Psoas muscle (tissue), 8 donors: ENCODE data around the gene ADRM1. TPM values are rescaled to one million over a fixed set of nuclear protein-coding genes. Genes with fewer than 3 reads are reported as not detected.

ENCODE experiments used
- ATAC-seq, 4 donors: fragments of 200-7000 bp; cut with Tn5 transposase; one replicate each; pipeline ENCODE4 v1.9.1; 2020; ENCODE audit warnings: moderate library complexity in 3 of 4, mild to moderate bottlenecking in 2 of 4
- DNase-seq, 2 donors: peaks; one replicate each; pipeline ENCODE4 v3.0.0-alpha.2; 2020
- H3K27ac ChIP-seq: fragments of 200-600 bp; one replicate; pipeline ENCODE4 v1.8.0; 2022
- H3K27me3 ChIP-seq, 3 donors: fragments of 200-600 bp in 1 of 3; one replicate each; pipeline versions ENCODE4 v1.6.1 to v1.8.0; 2013 to 2022; ENCODE audit warnings: low read length in 2 of 3, mild to moderate bottlenecking in 2 of 3, moderate library complexity in 1 of 3; ENCODE audit not compliant: insufficient read depth in 3 of 3
- H3K36me3 ChIP-seq, 2 donors: fragments of 200-600 bp in 1 of 2; one replicate each; pipeline versions ENCODE4 v1.6.1 to v1.8.0; 2013 to 2022; ENCODE audit warnings: low read depth in 1 of 2, mild to moderate bottlenecking in 1 of 2, moderate library complexity in 1 of 2; ENCODE audit not compliant: insufficient read depth in 1 of 2
- H3K4me1 ChIP-seq: fragments of 200-600 bp; one replicate; pipeline ENCODE4 v1.8.0; 2022
- H3K4me3 ChIP-seq: fragments of 200-600 bp; one replicate; pipeline ENCODE4 v1.8.0; 2022; ENCODE audit warnings: mild to moderate bottlenecking
- H3K9me3 ChIP-seq: fragments of 200-600 bp; one replicate; pipeline ENCODE4 v1.8.0; 2022
- CTCF ChIP-seq: fragments of 200-600 bp; IDR thresholded peaks from one replicate; pipeline ENCODE4 v1.8.0; 2022; ENCODE audit warnings: antibody characterized with exemption
- WGBS, 3 donors: extraction: QIAGEN DNeasy Blood & Tissue Kit; methylation state at CpG; one replicate each; pipeline versions ENCODE4 v1.1.6 to v1.1.7; 2013; 5-methylcytosine and 5-hydroxymethylcytosine counted together
- intact Hi-C, 2 donors: fragments of 100-400 bp; cut with DNase I; formaldehyde crosslinking; loops; one replicate each; pipeline versions ENCODE4 v1.11.0 to v1.14.2; 2022
- polyA plus RNA-seq, 3 donors: library from polyadenylated mRNA; stranded (reverse); fragments of 200-250 nt; gene quantifications; one replicate each; pipeline ENCODE4 v1.2.3, GENCODE V29; 2013
- total RNA-seq, 4 donors: library from RNA; stranded (reverse); fragmentation: NEBNext Ultra II Directional in 2 of 4; extraction: Animal tissue kit (Norgen Biotek cat#: 25700) in 2 of 4; gene quantifications; one replicate each; pipeline versions ENCODE4 v1.2.1 to v1.2.4, GENCODE V29; 2021 to 2023
- donor health status: healthy with polysubstance abuse.
- donor health status: DM: no; HTN: no; CAD: no; lungs with moderate emphysema.
- donor health status: Bipolar disorder and iron deficiency.
- donor health status: healthy.
- donor health status: DM: yes; HTN: yes; CAD: no.
- donor health status: DM: no; HTN: no; CAD: no.
- donor health status: DM: no; HTN: no; CAD: no.
- donor health status: DM: yes; HTN: yes; CAD: no.

The ADRM1 gene
- total and polyA plus RNA-seq, 7 donors: 142 to 603 (median 280) TPM

GRCh38 chr20:62309198-62309944 lies 6.6 kb downstream of the ADRM1 start:
- 86 to 88% (median 88%) methylated on average over 20 to 26 of the region's 26 CpGs for WGBS, 3 donors
- Histone ChIP-seq H3K9me3 (no peaks in the 10 kb centered on the region), H3K4me1 (peaks cover 34% of the 10 kb centered on the region), H3K27me3 (no peaks in the 10 kb centered on the region), H3K4me3 (no peak overlapping the region), H3K27ac (no peak overlapping the region), H3K36me3 (peaks cover 3 to 88% of the 10 kb centered on the region in 2 donors)
- DNase-seq: no peak
- ATAC-seq: no peak
- intact Hi-C loops: loop anchor here (5.0 to 10.0 kb wide), 2 partner anchors 63 to 185 kb away; no protein-coding TSS in a partner anchor
- TF ChIP-seq CTCF: no peak

- TF ChIP-seq CTCF: no peak
- 85 to 87% (median 86%) methylated on average over 26 to 29 of the region's 29 CpGs for WGBS, 3 donors
- Histone ChIP-seq H3K4me1 (peaks cover 26% of the 10 kb centered on the region), H3K9me3 (no peaks in the 10 kb centered on the region), H3K27me3 (no peaks in the 10 kb centered on the region), H3K4me3 (no peak overlapping the region), H3K36me3 (peaks cover 3 to 88% of the 10 kb centered on the region in 2 donors), H3K27ac (no peak overlapping the region)
- intact Hi-C loops: loop anchor here (5.0 to 10.0 kb wide), 2 partner anchors 62 to 185 kb away; no protein-coding TSS in a partner anchor
- ATAC-seq (no peak), DNase-seq (no peak)
Observed at GRCh38 chr20:62309947-62310756, 7.4 kb downstream of the ADRM1 start.

GRCh38 chr20:62310757-62311121 lies 7.9 kb downstream of the ADRM1 start:
- H3K27ac ChIP-seq: no peak overlapping the region
- H3K4me1 ChIP-seq: peaks cover 21% of the 10 kb centered on the region
- no peak overlapping the region for H3K4me3 ChIP-seq
- DNase-seq (no peak), ATAC-seq (no peak)
- H3K9me3 ChIP-seq: no peaks in the 10 kb centered on the region
- no peak for TF ChIP-seq CTCF
- 79 to 84% (median 82%) methylated on average over 23 to 25 of the region's 25 CpGs for WGBS, 3 donors
- H3K36me3 ChIP-seq: peaks cover 3 to 86% of the 10 kb centered on the region in 2 donors
- intact Hi-C loops: no loop called here
- H3K27me3 ChIP-seq: no peaks in the 10 kb centered on the region

- H3K9me3 ChIP-seq: no peaks in the 10 kb centered on the region
- ATAC-seq: no peak
- no peak overlapping the region for H3K27ac ChIP-seq
- H3K4me1 ChIP-seq: peaks cover 17% of the 10 kb centered on the region
- DNase-seq: no peak
- no peak for TF ChIP-seq CTCF
- peaks cover 3 to 86% of the 10 kb centered on the region in 2 donors for H3K36me3 ChIP-seq
- intact Hi-C loops: no loop called here
- H3K27me3 ChIP-seq: no peaks in the 10 kb centered on the region
- H3K4me3 ChIP-seq: no peak overlapping the region
- 95 to 96% (median 96%) methylated on average over 14 to 18 of the region's 18 CpGs for WGBS, 3 donors
Observed at GRCh38 chr20:62311150-62311549, 8.4 kb downstream of the ADRM1 start.
